GM18519 (cell line): ENCODE data around the gene GAS6.
"Not testable (repeated sequence)": the region's sequence is repeated elsewhere in the genome, so short reads cannot be mapped to it uniquely, and the experiment has no call there.

Source experiments
- ATAC-seq: cut with Tn5 transposase; IDR thresholded peaks from one replicate; pipeline ENCODE4 v1.9.1; 2021; ENCODE audit warnings: mild to moderate bottlenecking, moderate library complexity; ENCODE audit not compliant: unreplicated experiment, low FRiP score

GAS6 gene

DNA sequence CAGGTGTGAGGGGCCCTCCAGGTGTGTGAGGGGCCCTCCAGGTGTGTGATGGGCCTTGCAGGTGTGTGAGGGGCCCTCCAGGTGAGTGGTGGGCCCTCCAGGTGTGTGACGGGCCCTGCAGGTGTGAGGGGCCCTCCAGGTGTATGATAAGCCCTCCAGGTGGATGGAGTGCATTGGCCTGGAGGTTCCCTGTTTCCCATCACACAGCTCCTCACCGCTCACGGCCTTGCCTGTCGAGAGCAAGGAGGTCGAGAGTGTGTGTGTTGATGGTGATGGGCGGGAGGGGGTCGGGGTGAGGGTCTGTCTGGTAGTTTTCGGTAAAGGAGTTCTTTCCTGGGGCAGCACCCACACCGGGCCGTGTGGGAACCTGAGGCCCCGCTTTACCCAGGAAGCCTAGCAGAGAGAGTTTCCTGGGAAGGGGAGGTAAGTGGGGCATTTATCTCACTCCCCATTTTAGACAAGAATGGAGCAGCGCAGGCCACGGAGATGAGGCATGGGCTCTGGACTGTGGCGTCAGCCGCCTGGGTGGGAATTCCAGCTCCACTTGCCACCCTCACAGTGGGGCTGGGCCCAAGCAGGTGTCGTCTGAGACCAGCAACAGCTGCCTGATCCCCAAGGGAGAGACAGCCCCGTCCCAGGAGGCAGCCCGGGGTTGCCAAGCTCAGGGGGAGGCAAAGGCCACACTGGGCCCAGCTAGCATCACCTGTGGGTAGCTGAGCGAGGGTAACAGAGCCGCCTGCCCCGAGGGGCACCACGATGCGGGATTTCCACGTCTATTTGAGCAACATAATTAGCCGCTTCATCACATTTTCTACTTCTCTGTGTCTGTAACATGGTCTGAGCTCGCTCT is 10.9 kb upstream of the GAS6 start:
- no peak for ATAC-seq

DNA sequence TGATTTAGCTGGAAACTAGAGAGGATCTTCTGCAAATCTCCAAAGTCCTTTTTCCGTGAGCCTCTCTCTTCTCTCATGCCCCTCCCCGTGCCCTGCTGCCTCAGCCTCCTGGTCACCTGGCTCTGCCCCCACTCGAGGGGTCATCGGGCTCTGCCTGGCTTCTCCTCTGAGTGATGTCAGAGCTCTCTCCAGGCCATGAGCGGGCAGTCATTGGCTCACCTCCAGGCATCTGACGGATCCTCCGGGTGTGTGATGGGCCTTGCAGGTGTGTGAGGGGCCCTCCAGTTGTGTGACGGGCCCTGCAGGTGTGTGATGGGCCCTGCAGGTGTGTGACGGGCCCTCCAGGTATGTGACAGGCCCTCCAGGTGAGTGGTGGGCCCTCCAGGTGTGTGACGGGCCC is 10.3 kb upstream of the GAS6 start:
- ATAC-seq: no peak

DNA sequence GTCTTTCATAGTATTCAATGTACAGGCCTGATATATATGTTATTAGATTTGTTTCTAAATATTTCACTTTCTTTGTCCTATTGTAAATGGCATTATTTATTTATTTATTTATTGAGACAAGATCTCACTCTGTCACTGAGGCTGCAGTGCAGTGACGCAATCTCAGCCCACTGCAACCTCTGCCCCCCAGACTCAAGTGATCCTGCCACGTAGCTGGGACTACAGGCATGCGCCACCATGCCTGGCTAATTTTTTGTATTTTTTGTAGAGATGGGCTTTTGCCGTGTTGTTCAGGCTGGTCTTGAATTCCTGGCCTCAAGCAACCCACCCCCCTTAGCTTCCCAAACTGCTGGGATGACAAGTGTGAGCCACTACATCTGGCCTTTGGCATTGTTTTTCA is 5.4 kb upstream of the GAS6 start:
- ATAC-seq: no peak

DNA sequence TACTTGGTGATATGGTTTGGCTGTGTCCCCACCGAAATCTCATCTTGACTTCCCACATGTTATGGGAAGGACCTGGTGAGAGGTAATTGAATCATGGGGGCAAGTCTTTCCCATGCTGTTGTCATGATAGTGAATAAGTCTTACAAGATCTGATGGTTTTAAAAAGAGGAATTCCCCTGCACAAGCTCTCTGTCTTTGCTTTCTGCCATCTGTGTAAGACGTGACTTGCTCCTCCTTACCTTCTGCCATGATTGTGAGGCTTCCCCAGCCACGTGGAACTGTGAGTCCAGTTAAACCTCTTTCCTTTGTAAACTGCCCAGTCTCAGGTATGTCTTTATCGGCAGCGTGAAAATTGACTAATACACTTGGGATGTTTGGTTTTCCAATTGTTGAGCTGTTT is 4.0 kb upstream of the GAS6 start:
- not testable (repeated sequence) for ATAC-seq

DNA sequence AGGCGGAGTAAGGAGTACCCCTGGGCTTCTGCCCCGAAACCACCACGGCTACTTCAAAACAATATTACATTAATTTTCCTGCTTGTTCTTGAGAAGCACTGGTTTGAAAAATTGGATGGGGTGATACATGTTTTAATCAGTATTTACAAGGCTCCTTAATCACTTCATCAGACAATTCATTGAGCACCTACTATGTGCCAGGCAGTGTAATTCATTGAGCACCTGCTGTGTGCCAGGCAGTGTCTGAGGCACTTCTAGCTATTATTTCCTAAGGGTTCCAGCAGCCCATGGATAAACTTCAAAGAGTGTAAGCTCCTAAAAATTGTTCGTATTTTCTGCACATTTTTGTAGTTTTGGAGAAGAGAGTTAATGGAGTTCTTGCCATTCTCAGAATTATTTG is 1.6 kb upstream of the GAS6 start:
- no peak for ATAC-seq

DNA sequence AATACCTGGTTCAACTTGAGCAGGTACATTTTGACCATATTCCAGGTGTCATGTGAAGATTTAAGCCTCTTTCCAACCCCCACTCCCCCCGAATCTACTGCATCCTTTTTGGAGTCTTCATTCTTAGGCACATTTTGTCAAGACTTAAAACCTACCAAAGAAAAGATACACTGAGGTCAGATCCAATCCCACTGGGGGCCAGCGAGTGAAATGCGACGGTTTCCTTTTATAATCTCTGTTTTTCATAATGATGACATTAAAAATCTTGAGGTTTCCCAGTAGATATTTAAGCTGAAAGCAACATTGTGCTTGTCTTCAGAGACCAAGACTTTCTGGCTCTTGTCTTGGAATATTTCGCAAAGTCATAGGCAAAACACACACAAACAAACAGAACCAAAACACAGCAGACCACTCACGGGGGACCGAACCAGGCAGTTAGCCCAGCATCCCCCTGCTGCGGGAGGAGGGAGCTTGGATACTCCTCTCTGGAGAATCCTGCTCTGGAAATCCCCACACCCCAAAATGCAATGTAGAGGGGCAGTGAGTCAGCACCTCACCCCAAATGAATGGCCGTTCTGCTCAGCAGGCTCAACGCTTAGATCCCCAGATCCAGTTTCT is 506 bp upstream of the GAS6 start:
- no peak for ATAC-seq

DNA sequence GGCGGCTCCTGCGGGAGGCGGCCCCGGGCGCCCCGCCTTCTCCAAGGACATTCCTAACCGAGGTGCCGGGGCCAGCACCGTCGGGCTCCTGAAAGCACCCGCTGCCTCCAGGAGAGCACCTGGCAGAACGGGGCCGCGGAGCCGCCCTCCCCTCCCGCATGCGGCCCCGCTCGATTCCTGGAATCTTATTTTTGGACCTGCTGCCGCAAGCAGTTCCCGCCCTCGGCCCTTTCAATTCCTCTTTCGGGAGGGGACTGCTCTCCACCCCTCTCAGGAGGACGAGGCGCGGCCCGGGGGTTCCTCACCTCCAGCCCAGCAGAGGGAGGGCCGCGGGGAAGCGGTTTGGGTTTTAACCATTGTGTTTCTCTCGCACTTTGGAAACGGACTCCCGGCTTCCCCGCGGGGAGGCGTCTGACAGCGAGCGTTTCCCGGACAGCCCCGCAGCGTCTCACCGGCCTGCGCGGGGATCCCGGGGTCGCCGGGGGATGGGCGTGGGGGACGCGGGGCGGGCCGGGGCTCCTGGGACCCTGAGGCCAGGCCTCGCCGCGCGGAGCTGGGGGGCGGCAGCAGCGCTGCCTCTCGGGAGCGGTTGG is 849 bp downstream of the GAS6 start:
- ATAC-seq: no peak

DNA sequence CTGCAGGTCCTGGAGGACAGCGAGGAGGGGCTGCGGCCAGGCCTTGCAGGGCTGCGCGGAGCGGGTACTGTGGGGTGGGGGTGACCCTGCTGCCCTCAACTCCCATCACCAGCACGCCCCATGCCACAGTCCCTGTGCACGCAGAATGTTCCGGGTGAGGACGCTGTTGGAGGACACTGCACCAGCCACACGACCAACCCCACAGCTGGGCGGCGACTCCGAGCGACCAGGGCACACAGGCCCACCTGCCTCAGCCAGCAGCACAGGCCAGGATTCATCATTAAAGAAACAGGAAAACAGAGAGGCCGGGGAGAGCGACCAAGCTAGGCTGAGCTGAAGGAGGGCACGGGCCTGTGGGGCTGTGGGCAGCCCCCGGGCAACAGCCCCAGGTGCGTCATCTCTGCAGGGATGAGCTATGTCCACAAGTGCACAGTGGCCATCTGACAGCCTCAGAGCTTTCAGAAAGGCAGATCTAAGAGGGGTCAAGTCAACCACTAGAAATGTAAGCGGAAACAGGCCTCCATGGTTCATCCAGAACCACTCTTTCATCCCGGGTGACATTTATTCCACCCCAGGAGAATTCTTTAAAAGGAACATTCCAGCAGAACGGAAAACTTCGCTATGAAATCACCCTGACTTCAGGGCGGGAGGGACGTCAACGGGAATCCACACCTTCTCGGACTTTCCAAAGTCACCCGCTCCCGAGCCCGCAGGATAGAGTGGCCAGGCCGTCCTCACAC is 1.5 kb downstream of the GAS6 start:
- no peak for ATAC-seq

DNA sequence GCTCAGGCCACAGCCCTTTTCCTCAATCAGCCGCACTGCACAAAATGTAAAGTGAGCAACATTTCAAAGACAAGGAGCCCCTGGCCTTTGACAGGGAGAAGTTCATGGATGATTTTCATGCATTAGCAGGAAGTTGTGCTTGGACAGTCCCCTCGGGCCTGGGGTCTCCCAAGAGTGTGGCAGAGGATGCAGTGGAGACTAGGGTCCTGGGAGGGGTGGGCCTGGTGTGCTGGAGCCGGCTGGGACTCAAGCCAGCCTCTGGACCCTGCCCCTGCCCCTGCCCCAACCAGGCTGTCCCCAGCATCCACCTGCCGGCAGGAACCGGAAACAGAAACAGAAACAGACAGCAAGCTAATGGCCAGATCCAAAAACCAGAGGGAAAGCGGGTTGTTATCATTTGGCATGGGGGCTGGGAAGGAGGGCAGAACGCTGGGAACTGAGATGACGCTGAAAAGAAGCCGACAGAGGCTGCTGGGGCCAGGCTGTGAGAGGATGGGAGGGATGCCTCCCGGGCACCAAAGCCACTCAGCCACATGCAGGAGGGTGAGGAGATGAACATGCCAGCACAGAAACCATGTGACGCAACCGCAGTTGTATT is 2.3 kb downstream of the GAS6 start:
- ATAC-seq: no peak

DNA sequence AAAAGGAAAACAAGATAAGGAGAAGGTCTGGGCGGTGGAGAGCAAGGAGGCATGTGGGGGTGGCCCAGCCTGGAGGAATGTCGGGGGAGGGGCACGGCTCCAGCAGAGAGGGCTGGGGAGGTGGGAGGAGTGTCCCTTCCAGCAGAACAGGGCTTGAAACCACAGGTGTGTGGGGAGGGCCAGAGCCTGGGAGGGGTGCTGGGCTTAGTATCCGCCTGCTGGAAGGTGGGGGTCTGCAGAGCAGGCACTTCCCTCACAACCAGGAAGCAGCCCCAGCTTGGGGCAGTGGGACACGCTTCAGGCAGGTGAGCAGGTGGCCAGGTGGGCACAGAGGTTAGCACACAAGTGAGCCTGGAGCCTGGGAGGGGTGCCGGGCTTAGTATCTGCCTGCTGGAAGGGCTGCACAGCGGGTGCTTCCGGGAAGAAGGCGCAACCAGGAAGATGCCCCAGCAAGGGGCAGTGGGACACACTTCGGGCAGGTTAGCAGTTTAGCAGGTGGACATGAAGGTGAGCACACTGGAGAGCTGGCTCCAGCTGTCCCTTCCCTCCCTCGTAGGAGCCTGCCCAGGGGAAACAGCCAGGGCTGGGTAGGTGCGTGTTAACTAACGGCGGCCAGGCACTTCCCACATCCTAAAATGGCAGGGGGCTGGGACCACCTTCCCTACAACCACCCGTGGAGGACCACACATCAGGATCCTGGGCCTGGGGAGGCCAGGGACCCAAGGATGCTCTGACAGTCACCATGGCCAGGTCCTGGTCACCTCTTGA is 3.0 kb downstream of the GAS6 start:
- ATAC-seq: no peak

DNA sequence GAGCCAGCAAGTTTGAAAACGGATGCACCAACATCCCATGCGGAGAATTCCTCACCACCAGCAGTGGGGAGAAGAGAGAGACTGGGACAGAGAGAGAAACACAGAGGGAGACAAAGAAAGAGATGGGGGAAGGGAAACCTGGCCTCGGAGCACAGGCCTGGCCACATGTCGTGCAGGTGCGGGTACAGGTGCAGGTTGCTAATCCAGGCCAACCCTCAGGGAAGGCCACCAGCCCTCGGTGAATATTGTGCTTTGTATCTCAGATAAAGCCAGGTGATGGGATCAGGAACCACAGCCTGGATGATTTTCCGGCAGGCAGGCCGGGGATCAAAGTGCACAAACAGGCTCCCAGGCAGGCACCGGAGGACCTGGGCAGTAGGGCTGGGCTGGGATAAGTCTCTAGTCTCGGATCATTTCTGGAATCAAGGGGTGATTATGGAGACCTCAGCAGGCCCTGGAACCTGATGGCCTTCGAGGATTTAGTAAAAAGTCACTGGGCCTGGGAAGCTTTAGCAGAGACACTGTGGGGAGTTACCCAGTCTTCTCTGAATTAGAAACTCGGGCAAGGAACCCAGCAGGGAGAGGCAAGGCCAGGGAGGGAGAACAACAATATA is 3.7 kb downstream of the GAS6 start:
- ATAC-seq: no peak

DNA sequence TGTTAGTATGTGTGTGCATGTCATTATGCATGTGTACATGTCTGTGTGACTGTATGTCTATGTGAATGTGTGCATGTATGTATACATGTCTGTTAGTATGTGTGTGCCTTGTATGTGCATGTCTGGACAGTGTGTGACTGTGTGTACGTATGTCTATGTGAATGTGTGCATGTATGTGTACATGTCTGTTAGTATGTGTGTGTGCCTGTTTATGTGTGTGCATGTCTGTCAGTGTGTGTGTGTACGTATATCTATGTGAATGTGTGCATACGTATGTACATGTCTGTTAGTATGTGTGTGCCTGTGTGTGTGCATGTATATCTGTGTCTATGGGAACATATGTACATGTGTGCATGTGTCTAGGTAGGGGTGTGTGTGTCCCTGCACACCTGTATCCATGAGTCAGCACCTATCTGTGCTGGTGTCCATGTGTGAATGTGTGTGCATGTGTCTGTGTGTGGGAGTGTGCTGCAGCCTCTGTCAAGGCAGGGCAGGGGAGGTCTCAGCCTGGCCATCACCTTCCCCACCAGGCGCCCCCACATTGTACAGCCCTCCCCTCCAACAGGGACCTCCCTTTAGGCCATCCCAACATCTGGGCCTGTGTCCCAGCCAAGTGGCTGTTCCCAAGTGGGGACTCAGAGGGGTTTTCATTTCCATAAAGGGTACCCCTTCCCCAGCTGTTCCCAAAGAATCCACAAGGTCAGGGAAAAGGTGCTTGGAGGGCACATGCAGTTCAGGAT is 4.4 kb downstream of the GAS6 start:
- ATAC-seq: no peak

DNA sequence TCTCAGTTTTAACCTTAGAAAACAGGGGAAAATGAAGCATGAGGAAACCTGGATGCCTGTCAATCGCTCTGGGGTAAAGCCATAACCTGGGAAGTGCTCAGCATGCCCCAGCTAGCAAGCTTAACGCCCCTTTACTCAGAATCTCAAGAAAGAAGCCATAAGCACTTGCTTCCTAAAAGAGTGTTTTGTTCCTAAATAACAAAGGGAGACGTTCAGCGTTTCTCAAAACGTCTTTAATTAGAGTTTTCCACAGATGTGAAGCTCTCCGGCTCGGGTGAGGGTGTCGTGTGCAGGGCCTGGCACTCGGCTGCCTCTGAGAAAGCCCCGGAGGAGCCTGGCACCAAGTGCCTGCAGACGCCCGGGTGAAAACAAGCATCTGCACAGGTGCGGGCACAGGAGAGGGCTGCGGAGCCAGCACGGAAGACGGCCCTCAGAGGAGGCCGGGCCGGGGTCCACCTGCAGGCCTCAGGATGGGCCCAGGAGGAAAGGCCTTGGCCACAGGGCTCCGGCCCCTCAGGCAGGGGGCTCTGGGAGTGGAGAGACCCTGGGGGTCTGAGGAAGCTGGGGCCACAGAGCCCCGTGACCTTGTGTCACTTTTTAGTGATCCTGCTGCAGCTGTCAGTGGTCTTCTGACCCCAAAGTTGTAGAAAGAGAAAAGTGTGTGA is 6.2 kb downstream of the GAS6 start:
- ATAC-seq: no peak

DNA sequence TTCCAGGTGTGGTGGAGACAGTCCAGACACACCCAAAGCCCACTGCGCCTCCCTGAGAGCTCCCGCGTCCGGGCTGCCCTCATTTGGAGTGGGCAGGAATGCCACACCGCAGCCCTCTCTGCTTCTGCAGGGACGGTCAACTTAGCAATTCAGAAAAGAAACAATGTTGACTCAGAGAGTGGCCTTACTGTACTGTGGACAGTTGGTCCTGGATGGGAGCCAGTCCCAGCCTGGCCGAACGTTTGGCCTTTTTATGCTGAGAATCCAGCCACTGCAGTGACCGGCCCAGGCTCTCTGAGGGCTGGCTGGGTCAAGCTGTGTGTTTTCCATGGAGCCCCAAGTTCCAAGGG is 7.2 kb downstream of the GAS6 start:
- ATAC-seq: no peak

DNA sequence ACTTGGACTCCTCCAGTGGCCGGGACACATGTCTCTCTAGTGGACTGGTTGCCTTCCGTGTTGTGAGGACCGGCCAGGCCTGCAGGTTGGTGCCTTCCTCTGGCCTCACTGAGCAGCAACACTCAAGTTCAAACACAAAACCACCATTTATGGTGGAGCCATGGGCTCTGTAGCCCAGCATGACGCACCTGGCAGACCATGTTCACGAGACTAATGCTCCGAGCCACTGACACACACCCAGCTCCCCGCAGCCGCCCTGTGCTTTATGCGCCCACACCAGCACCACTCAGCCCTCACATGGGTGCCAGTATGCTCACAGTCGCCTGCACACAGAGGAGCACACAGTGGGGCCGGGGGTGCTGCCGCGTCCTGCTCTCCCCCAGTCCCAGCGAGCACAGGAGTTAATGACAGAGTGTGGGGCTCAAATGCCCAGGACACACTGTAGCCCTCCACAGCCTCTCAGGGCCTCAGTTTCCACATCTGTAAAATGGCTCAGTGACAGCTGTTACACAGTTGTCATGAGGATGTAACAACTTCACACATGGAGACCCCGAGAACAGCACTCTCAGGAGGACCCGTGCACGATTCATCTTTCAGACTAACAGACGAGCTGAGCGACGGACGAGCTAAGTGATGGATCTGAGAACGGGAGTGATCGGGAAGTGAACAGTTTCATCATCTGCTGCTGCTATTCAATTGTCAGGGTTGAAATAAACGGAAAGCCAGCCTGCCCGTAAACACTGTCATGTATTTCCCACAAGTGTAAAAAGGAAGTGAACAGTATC is 7.8 kb downstream of the GAS6 start:
- ATAC-seq: no peak

DNA sequence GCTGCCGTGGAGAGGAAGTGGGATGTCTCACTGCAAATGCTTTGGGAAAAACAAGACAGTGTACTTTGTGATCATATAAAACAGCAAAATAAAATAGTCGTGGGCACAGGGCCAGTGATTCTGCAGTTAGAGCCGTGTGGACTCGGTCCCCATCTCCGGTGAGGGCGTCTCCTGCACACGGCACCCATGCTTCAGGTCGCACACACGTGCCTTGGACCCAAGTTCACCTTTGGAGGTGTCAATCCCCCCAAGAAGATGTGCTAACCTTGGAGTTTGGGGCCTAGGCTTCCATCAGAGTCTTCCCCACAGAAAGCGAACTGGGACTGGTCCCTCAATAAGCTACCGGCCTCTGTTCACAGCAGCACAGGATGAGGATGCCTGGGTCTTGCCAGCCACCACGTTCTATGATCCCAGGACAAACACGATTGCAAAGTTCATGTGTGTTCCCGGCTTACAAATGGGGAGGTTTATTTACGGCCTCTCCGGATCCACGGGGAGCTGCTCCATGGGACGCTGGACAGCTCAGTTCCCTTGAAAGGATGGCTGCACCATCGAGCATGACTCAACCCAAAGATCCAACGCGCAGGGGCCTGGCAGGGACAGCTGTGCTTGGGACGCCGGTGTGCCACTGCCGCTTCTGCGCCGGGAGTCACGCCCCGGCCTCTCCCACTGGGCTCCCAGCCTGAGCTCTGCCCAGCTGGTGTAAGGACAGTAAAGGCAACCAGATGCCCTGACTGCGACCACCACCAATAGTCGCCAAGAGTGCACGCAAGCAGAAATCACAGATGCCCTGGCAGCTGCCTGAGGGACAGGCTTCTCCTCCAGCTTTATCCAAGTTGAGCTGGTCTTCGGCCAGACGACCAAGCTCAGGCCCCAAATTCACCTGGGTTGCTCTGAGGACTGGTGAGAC is 8.6 kb downstream of the GAS6 start:
- no peak for ATAC-seq
